HEK293 (cell line): ENCODE data around the gene RABGGTB.

Experiments used
- CTCF ChIA-PET: fragments of 350-600 bp; formaldehyde crosslinking; extraction: SDS; loops from one replicate; lab custom pipeline; 2021; ENCODE audit warnings: antibody characterized with exemption; lab: Yijun Ruan, JAX
- POLR2A ChIA-PET: fragments of 300-600 bp; formaldehyde crosslinking; extraction: SDS; loops from one replicate; lab custom pipeline; 2020; ENCODE audit warnings: antibody characterized with exemption, inconsistent platforms; lab: Yijun Ruan, JAX
- H3K27ac ChIP-seq: fragments of 200-500 bp; sonication (Bioruptor generic); 2 replicates; pipeline ENCODE4 v1.5.1; 2014; ENCODE audit warnings: low read depth, low read length, control low read depth, inconsistent platforms; ENCODE audit errors: extremely low read depth
- H3K36me3 ChIP-seq, 2 experiments: fragments of 200-500 bp in 1 of 2; sonication (Bioruptor generic) in 1 of 2; 1 replicate in 1 of 2; 2 replicates in 1 of 2; pipeline ENCODE4 v1.5.1; 2014 to 2017; ENCODE audit warnings: inconsistent platforms in 2 of 2, low read length in 2 of 2; ENCODE audit not compliant: control insufficient read depth in 2 of 2, insufficient read depth in 1 of 2
- H3K4me1 ChIP-seq: fragments of 200-500 bp; sonication (Bioruptor generic); 2 replicates; pipeline ENCODE4 v1.5.1; 2014; ENCODE audit warnings: mild to moderate bottlenecking, low read length, inconsistent platforms; ENCODE audit not compliant: control insufficient read depth, insufficient read depth
- H3K4me3 ChIP-seq: 2 replicates; pipeline ENCODE4 v1.5.1; 2011; ENCODE audit warnings: low read depth, mild to moderate bottlenecking, control low read depth, low read length, moderate library complexity
- H3K9me3 ChIP-seq: fragments of 200-500 bp; sonication (Bioruptor generic); 2 replicates; pipeline ENCODE4 v1.5.1; 2014; ENCODE audit warnings: low read depth, low read length, inconsistent platforms; ENCODE audit not compliant: control insufficient read depth, insufficient read depth
- GFI1B ChIP-seq: fragments of 450-650 bp; formaldehyde crosslinking; IDR thresholded peaks from 2 replicates; pipeline ENCODE4 v1.5.1; 2016; ENCODE audit warnings: missing biosample characterization, missing genetic modification characterization
- GLI2 ChIP-seq: fragments of 450-650 bp; formaldehyde crosslinking; IDR thresholded peaks from 2 replicates; pipeline ENCODE4; 2017; ENCODE audit warnings: missing biosample characterization, missing genetic modification characterization, low read depth, borderline replicate concordance
- GLIS2 ChIP-seq: fragments of 450-650 bp; formaldehyde crosslinking; IDR thresholded peaks from 2 replicates; pipeline ENCODE4 v1.5.1; 2016; ENCODE audit warnings: missing biosample characterization, missing genetic modification characterization
- HOXC10 ChIP-seq: sonication (generic); formaldehyde crosslinking; IDR thresholded peaks from 2 replicates; pipeline ENCODE4 v1.8.1; 2023; ENCODE audit warnings: mild to moderate bottlenecking, missing genetic modification reagents
- KLF7 ChIP-seq: fragments of 450-650 bp; formaldehyde crosslinking; IDR thresholded peaks from 2 replicates; pipeline ENCODE4 v1.5.1; 2016; ENCODE audit warnings: missing biosample characterization, missing genetic modification characterization, borderline replicate concordance
- MZF1 ChIP-seq: fragments of 450-650 bp; formaldehyde crosslinking; IDR thresholded peaks from 2 replicates; pipeline ENCODE4 v1.5.1; 2017; ENCODE audit warnings: missing biosample characterization, missing genetic modification characterization, borderline replicate concordance
- PRDM1 ChIP-seq: fragments of 450-650 bp; formaldehyde crosslinking; IDR thresholded peaks from 2 replicates; pipeline ENCODE4; 2016; ENCODE audit warnings: missing biosample characterization, missing genetic modification characterization
- SCRT2 ChIP-seq: fragments of 450-650 bp; formaldehyde crosslinking; IDR thresholded peaks from 2 replicates; pipeline ENCODE4 v1.5.1; 2016; ENCODE audit warnings: missing biosample characterization, missing genetic modification characterization
- SP3 ChIP-seq: fragments of 450-650 bp; formaldehyde crosslinking; IDR thresholded peaks from 2 replicates; pipeline ENCODE4 v1.5.1; 2016; ENCODE audit warnings: missing biosample characterization, missing genetic modification characterization
- ZBTB1 ChIP-seq: fragments of 450-650 bp; formaldehyde crosslinking; IDR thresholded peaks from 2 replicates; pipeline ENCODE4 v1.5.1; 2016; ENCODE audit warnings: missing biosample characterization, missing genetic modification characterization
- ZIC2 ChIP-seq: fragments of 450-650 bp; formaldehyde crosslinking; IDR thresholded peaks from 2 replicates; pipeline ENCODE4 v1.5.1; 2016; ENCODE audit warnings: missing biosample characterization, missing genetic modification characterization
- ZNF157 ChIP-seq: fragments of 450-650 bp; formaldehyde crosslinking; IDR thresholded peaks from 2 replicates; pipeline ENCODE4 v1.5.1; 2016; ENCODE audit warnings: missing biosample characterization, missing genetic modification characterization
- ZNF184 ChIP-seq: fragments of 450-650 bp; IDR thresholded peaks from 2 replicates; pipeline ENCODE4 v1.5.1; 2018; ENCODE audit warnings: missing biosample characterization, mild to moderate bottlenecking, missing genetic modification characterization
- ZNF211 ChIP-seq: fragments of 450-650 bp; formaldehyde crosslinking; IDR thresholded peaks from 2 replicates; pipeline ENCODE4 v1.5.1; 2016; ENCODE audit warnings: low read depth, missing biosample characterization, missing genetic modification characterization
- ZNF473 ChIP-seq: fragments of 450-650 bp; formaldehyde crosslinking; IDR thresholded peaks from 2 replicates; pipeline ENCODE4 v1.5.1; 2017; ENCODE audit warnings: missing biosample characterization, missing genetic modification characterization
- ZNF48 ChIP-seq: fragments of 450-650 bp; formaldehyde crosslinking; IDR thresholded peaks from 2 replicates; pipeline ENCODE4 v1.5.1; 2016; ENCODE audit warnings: missing biosample characterization, missing genetic modification characterization
- ZNF530 ChIP-seq: fragments of 450-650 bp; formaldehyde crosslinking; IDR thresholded peaks from 2 replicates; pipeline ENCODE4 v1.5.1; 2016; ENCODE audit warnings: low read depth, missing biosample characterization, missing genetic modification characterization
- ZNF544 ChIP-seq: fragments of 450-650 bp; formaldehyde crosslinking; IDR thresholded peaks from 2 replicates; pipeline ENCODE4 v1.5.0; 2017; ENCODE audit warnings: missing biosample characterization, missing genetic modification characterization
- ZNF571 ChIP-seq: fragments of 450-650 bp; formaldehyde crosslinking; IDR thresholded peaks from 2 replicates; pipeline ENCODE4 v1.5.0; 2017; ENCODE audit warnings: missing biosample characterization, missing genetic modification characterization
- ZNF610 ChIP-seq: fragments of 450-650 bp; formaldehyde crosslinking; IDR thresholded peaks from 2 replicates; pipeline ENCODE4 v1.5.1; 2016; ENCODE audit warnings: missing biosample characterization, missing genetic modification characterization, borderline replicate concordance
- ZNF629 ChIP-seq: fragments of 450-650 bp; formaldehyde crosslinking; IDR thresholded peaks from 2 replicates; pipeline ENCODE4 v1.5.1; 2017; ENCODE audit warnings: missing biosample characterization, missing genetic modification characterization
- ZNF664 ChIP-seq: fragments of 450-650 bp; formaldehyde crosslinking; IDR thresholded peaks from 2 replicates; pipeline ENCODE4 v1.5.1; 2016; ENCODE audit warnings: missing biosample characterization, missing genetic modification characterization
- ZNF701 ChIP-seq: fragments of 450-650 bp; formaldehyde crosslinking; IDR thresholded peaks from 2 replicates; pipeline ENCODE4 v1.5.1; 2016; ENCODE audit warnings: missing biosample characterization, missing genetic modification characterization
- ZNF837 ChIP-seq: fragments of 450-650 bp; formaldehyde crosslinking; IDR thresholded peaks from 2 replicates; pipeline ENCODE4 v1.5.1; 2016; ENCODE audit warnings: missing biosample characterization, missing genetic modification characterization
- ZNF843 ChIP-seq: fragments of 450-650 bp; formaldehyde crosslinking; IDR thresholded peaks from 2 replicates; pipeline ENCODE4 v1.5.1; 2016; ENCODE audit warnings: missing biosample characterization, missing genetic modification characterization
- TF ChIP-seq, protein P1 (sequence below): fragments of 450-650 bp; IDR thresholded peaks from 2 replicates; pipeline ENCODE4 v1.5.1; 2018; ENCODE audit warnings: missing biosample characterization, mild to moderate bottlenecking, missing genetic modification characterization
- TF ChIP-seq, protein P2 (sequence below): fragments of 450-650 bp; formaldehyde crosslinking; IDR thresholded peaks from 2 replicates; pipeline ENCODE4 v1.5.1; 2016; ENCODE audit warnings: missing biosample characterization, missing genetic modification characterization
- TF ChIP-seq, protein P3 (sequence below): fragments of 450-650 bp; formaldehyde crosslinking; IDR thresholded peaks from 2 replicates; pipeline ENCODE4; 2016; ENCODE audit warnings: missing biosample characterization, missing genetic modification characterization

The RABGGTB gene

DNA sequence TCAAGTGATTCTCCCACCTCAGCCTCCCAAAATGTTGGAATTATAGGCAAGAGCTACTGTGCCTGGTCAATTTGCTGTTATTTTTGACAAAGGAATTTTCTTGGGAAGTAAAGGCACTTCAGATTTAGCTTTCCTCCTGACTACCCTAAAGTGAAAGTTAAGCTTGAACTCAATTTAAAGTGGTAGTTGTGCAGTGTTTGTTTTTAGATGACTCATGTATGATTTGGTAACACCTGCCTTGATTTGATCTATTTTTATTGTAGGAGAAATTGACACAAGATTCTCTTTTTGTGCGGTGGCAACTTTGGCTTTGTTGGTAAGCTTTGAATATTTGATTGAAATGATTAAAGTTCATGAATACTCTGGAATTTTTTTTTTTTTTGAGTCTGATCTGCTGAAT lies 5.0 kb downstream of the RABGGTB start:
- no peaks in the 10 kb centered on the region for H3K4me1 ChIP-seq
- TF ChIP-seq GLIS2 (no peak), ZNF157 (no peak), ZNF610 (tag by site-specific recombination) (no peak), PRDM1 (tag by site-specific recombination) (peak; percentile 83), GLI2 (tag by site-specific recombination) (no peak), ZBTB1 (tag by site-specific recombination) (no peak), ZNF571 (tag by site-specific recombination) (no peak)
- TF ChIP-seq, protein P1, sequence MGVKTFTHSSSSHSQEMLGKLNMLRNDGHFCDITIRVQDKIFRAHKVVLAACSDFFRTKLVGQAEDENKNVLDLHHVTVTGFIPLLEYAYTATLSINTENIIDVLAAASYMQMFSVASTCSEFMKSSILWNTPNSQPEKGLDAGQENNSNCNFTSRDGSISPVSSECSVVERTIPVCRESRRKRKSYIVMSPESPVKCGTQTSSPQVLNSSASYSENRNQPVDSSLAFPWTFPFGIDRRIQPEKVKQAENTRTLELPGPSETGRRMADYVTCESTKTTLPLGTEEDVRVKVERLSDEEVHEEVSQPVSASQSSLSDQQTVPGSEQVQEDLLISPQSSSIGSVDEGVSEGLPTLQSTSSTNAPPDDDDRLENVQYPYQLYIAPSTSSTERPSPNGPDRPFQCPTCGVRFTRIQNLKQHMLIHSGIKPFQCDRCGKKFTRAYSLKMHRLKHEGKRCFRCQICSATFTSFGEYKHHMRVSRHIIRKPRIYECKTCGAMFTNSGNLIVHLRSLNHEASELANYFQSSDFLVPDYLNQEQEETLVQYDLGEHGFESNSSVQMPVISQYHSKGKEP (tag by site-specific recombination): no peak
- TF ChIP-seq, all 188 proteins: peak for 1
- Histone ChIP-seq H3K27ac (no peak overlapping the region; the same call in 1 of the 2 replicates), H3K36me3 (peaks cover 50 to 91% of the 10 kb centered on the region in 2 experiments), H3K4me3 (no peak overlapping the region), H3K9me3 (no peaks in the 10 kb centered on the region)
- ChIA-PET POLR2A (interaction anchor here (0.6 kb wide), 1 partner anchor 1890 kb away, joined by 3 read pairs; no protein-coding TSS in a partner anchor), CTCF (interaction anchor here (0.6 to 0.7 kb wide), 3 partner anchors 492 to 1291 kb away, joined by 3 to 8 read pairs (median 3); no protein-coding TSS in a partner anchor)

DNA sequence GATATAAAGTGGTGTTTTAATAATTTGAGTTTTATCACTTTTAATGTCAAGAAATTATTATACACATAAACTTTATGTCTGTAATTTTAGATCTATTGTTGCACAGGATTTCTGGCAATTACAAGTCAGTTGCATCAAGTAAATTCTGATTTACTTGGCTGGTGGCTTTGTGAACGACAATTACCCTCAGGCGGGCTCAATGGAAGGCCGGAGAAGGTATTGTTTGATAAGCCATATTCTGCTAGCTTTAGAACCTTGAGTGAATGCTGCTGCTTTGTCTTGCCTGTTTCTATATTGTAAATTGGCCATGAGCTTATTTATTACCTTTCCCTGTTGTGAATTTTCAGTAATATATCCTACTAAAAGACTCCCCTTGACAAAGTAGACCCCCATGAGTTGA lies 6.0 kb downstream of the RABGGTB start:
- Histone ChIP-seq H3K27ac (no peak overlapping the region), H3K9me3 (no peaks in the 10 kb centered on the region), H3K4me1 (no peaks in the 10 kb centered on the region), H3K4me3 (no peak overlapping the region), H3K36me3 (peaks cover 50 to 100% of the 10 kb centered on the region in 2 experiments)
- ChIA-PET CTCF (no interaction called here), POLR2A (interaction anchor here (0.6 kb wide), 1 partner anchor 10 kb away, joined by 3 read pairs; no protein-coding TSS in a partner anchor)
- TF ChIP-seq SCRT2 (tag by site-specific recombination) (no peak), ZNF664 (tag by site-specific recombination) (no peak), ZNF544 (no peak), ZNF157 (no peak)

DNA sequence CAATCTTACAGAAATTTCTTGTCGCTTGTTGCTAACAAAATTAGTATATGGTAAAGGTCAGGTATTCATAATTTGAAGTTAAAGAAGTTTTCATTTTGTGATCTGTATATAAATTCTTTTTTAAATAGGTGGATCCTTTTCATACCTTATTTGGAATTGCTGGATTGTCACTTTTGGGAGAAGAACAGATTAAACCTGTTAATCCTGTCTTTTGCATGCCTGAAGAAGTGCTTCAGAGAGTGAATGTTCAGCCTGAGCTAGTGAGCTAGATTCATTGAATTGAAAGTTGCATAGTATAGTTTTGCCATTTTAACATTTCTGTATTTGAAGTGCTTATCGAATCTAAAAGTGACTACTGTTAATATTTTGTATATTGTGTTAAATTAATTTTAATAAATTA lies 8.3 kb downstream of the RABGGTB start:
- Histone ChIP-seq H3K4me3 (no peak overlapping the region), H3K4me1 (no peaks in the 10 kb centered on the region), H3K36me3 (peaks cover 42 to 77% of the 10 kb centered on the region in 2 experiments), H3K9me3 (no peaks in the 10 kb centered on the region), H3K27ac (no peak overlapping the region)
- ChIA-PET POLR2A (interaction anchor here (2.2 kb wide), 1 partner anchor 8 kb away, joined by 10 read pairs; the partner anchor contains the start of gene RABGGTB), CTCF (no interaction called here)
- TF ChIP-seq ZNF473 (tag by site-specific recombination): no peak
- TF ChIP-seq, protein P2, sequence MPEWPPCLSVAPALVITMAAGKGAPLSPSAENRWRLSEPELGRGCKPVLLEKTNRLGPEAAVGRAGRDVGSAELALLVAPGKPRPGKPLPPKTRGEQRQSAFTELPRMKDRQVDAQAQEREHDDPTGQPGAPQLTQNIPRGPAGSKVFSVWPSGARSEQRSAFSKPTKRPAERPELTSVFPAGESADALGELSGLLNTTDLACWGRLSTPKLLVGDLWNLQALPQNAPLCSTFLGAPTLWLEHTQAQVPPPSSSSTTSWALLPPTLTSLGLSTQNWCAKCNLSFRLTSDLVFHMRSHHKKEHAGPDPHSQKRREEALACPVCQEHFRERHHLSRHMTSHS (tag by site-specific recombination): no peak
- no peak for TF ChIP-seq ZNF837 (tag by site-specific recombination)
- no peak for TF ChIP-seq ZNF843 (tag by site-specific recombination)
- TF ChIP-seq, protein P1 (tag by site-specific recombination): no peak
- no peak for TF ChIP-seq ZNF629
- no peak for TF ChIP-seq ZIC2 (tag by site-specific recombination)
- no peak for TF ChIP-seq MZF1 (tag by site-specific recombination)
- no peak for TF ChIP-seq ZNF544
- no peak for TF ChIP-seq ZNF530 (tag by site-specific recombination)
- TF ChIP-seq ZNF48 (tag by site-specific recombination): no peak
- no peak for TF ChIP-seq ZNF211 (tag by site-specific recombination)
- no peak for TF ChIP-seq KLF7
- no peak for TF ChIP-seq SP3 (tag by site-specific recombination)
- TF ChIP-seq ZNF701: no peak
- TF ChIP-seq, protein P3, sequence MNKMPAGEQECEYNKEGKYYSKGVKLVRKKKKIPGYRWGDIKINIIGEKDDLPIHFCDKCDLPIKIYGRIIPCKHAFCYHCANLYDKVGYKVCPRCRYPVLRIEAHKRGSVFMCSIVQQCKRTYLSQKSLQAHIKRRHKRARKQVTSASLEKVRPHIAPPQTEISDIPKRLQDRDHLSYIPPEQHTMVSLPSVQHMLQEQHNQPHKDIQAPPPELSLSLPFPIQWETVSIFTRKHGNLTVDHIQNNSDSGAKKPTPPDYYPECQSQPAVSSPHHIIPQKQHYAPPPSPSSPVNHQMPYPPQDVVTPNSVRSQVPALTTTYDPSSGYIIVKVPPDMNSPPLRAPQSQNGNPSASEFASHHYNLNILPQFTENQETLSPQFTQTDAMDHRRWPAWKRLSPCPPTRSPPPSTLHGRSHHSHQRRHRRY: no peak
- no peak for TF ChIP-seq HOXC10 (CRISPR knock-in tag)
- TF ChIP-seq ZNF184 (tag by site-specific recombination): no peak
- TF ChIP-seq GFI1B: no peak
